ENCODE results near the gene YY2.

DNA sequence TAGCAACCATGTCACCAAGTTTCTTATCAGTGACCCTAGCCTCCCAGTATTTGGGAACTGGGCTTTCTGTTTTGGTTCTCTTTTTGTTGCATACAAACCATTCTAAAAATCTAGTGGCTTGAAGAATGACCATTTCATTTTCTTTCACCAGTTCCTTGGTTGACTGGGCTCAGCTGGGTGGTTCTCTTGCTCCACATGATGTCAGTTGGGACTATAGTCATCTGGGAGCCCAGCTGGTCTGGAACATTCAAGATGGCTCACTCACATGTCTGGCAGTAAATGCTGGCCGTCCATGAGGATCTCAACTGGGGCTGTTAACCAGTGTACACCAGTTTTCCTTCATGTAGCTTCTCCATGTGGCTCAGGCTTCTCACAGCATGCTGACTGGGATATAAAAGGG lies 44.0 kb upstream of the YY2 start:
- TF ChIP-seq, protein P1, sequence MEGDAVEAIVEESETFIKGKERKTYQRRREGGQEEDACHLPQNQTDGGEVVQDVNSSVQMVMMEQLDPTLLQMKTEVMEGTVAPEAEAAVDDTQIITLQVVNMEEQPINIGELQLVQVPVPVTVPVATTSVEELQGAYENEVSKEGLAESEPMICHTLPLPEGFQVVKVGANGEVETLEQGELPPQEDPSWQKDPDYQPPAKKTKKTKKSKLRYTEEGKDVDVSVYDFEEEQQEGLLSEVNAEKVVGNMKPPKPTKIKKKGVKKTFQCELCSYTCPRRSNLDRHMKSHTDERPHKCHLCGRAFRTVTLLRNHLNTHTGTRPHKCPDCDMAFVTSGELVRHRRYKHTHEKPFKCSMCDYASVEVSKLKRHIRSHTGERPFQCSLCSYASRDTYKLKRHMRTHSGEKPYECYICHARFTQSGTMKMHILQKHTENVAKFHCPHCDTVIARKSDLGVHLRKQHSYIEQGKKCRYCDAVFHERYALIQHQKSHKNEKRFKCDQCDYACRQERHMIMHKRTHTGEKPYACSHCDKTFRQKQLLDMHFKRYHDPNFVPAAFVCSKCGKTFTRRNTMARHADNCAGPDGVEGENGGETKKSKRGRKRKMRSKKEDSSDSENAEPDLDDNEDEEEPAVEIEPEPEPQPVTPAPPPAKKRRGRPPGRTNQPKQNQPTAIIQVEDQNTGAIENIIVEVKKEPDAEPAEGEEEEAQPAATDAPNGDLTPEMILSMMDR (IDR thresholded peaks at IDR 0.05; ENCODE audit: control extremely low read depth in 1 of 3, insufficient read depth in 1 of 3, low read depth in 1 of 3, low read length in 3 of 3): no peak
- TF ChIP-seq EZH2 (IDR thresholded peaks at IDR 0.05; ENCODE audit: low read depth, low read length, severe bottlenecking): no peak
- TF ChIP-seq POLR2AphosphoS5 (IDR thresholded peaks at IDR 0.05; ENCODE audit: low read depth, low read length): no peak
- TF ChIP-seq EGR1 (IDR thresholded peaks at IDR 0.05; ENCODE audit: borderline replicate concordance, low read depth, low read length): no peak
- TF ChIP-seq ZNF274 (IDR thresholded peaks at IDR 0.05; ENCODE audit: borderline replicate concordance, extremely low read depth, low read length): no peak
- no peak for TF ChIP-seq KDM1A (IDR thresholded peaks at IDR 0.05; ENCODE audit: borderline replicate concordance, low read length)
- no peak for TF ChIP-seq SRF (IDR thresholded peaks at IDR 0.05; ENCODE audit: low read depth, low read length)
- TF ChIP-seq EP300 (IDR thresholded peaks at IDR 0.05; ENCODE audit: borderline replicate concordance in 1 of 2, low read depth in 2 of 2, low read length in 2 of 2): no peak
- no peak for TF ChIP-seq RAD21 (IDR thresholded peaks at IDR 0.05 in 1 of 2, conservative IDR thresholded peaks at IDR 0.05 in 1 of 2; ENCODE audit: low read depth in 2 of 2, low read length in 2 of 2)
- TF ChIP-seq, protein P2, sequence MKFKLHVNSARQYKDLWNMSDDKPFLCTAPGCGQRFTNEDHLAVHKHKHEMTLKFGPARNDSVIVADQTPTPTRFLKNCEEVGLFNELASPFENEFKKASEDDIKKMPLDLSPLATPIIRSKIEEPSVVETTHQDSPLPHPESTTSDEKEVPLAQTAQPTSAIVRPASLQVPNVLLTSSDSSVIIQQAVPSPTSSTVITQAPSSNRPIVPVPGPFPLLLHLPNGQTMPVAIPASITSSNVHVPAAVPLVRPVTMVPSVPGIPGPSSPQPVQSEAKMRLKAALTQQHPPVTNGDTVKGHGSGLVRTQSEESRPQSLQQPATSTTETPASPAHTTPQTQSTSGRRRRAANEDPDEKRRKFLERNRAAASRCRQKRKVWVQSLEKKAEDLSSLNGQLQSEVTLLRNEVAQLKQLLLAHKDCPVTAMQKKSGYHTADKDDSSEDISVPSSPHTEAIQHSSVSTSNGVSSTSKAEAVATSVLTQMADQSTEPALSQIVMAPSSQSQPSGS (IDR thresholded peaks at IDR 0.05; ENCODE audit: low read length): no peak
- TF ChIP-seq, protein P3, sequence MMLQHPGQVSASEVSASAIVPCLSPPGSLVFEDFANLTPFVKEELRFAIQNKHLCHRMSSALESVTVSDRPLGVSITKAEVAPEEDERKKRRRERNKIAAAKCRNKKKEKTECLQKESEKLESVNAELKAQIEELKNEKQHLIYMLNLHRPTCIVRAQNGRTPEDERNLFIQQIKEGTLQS (IDR thresholded peaks at IDR 0.05; ENCODE audit: insufficient read depth, low read depth, low read length): no peak
- no peak for TF ChIP-seq CEBPB (IDR thresholded peaks at IDR 0.05; ENCODE audit: low read depth, low read length)
